GM18519 (cell line): ENCODE data around the gene HRAS.

ENCODE experiments used
- ATAC-seq: cut with Tn5 transposase; IDR thresholded peaks from one replicate; pipeline ENCODE4 v1.9.1; 2021; ENCODE audit warnings: mild to moderate bottlenecking, moderate library complexity; ENCODE audit not compliant: unreplicated experiment, low FRiP score

Gene HRAS

GRCh38 chr11:497565-498296 lies 37.6 kb downstream of the HRAS start:
- no peak for ATAC-seq

GRCh38 chr11:496834-497564 lies 38.4 kb downstream of the HRAS start:
- ATAC-seq: no peak

- ATAC-seq: no peak
Measured at GRCh38 chr11:495537-495931, 39.8 kb downstream of the HRAS start.

- no peak for ATAC-seq
Measured at GRCh38 chr11:494761-495536, 40.4 kb downstream of the HRAS start.

- no peak for ATAC-seq
Measured at GRCh38 chr11:492427-493226, 42.7 kb downstream of the HRAS start.

GRCh38 chr11:491358-491757 lies 44.0 kb downstream of the HRAS start:
- no peak for ATAC-seq

GRCh38 chr11:490930-491260 lies 44.5 kb downstream of the HRAS start:
- ATAC-seq: no peak

GRCh38 chr11:490186-490929 lies 45.0 kb downstream of the HRAS start:
- ATAC-seq: no peak

- ATAC-seq: no peak
Measured at GRCh38 chr11:489610-490185, 45.7 kb downstream of the HRAS start.

- ATAC-seq: no peak
Measured at GRCh38 chr11:488992-489391, 46.4 kb downstream of the HRAS start.

GRCh38 chr11:488579-488978 lies 46.8 kb downstream of the HRAS start:
- ATAC-seq: no peak

- ATAC-seq: no peak
Measured at GRCh38 chr11:488062-488461, 47.3 kb downstream of the HRAS start.

- no peak for ATAC-seq
Measured at GRCh38 chr11:487571-488021, 47.8 kb downstream of the HRAS start.

- no peak for ATAC-seq
Measured at GRCh38 chr11:486189-486588, 49.2 kb downstream of the HRAS start.

- ATAC-seq: no peak
Measured at GRCh38 chr11:484616-485015, 50.8 kb downstream of the HRAS start.
